SK-N-SH (cell line): ENCODE data around the gene TNFAIP1. TPM values are rescaled to one million over a fixed set of nuclear protein-coding genes. Genes with fewer than 3 reads are reported as not detected.

Experiments
- CTCF ChIA-PET: fragments of 300-600, 350-600 bp; formaldehyde crosslinking; extraction: SDS; loops from one replicate; lab custom pipeline; 2021; lab: Yijun Ruan, JAX
- POLR2A ChIA-PET: fragments of 350-600 bp; sonication (Branson Sonifier 250); formaldehyde crosslinking; extraction: SDS; loops from one replicate; lab custom pipeline; 2020; ENCODE audit warnings: antibody characterized with exemption, inconsistent platforms; lab: Yijun Ruan, JAX
- DNase-seq: peaks from one replicate; pipeline ENCODE4 v3.0.0; 2012
- H2AFZ ChIP-seq: fragments of 200-600 bp; sonication (generic); 2 replicates; pipeline ENCODE4 v1.8.1; 2016; ENCODE audit warnings: antibody characterized with exemption, mild to moderate bottlenecking, low read depth
- H3F3A ChIP-seq: fragments of 200-600 bp; sonication (generic); replicated peaks from 2 replicates; pipeline ENCODE3; 2016; ENCODE audit warnings: antibody characterized with exemption, mild to moderate bottlenecking; ENCODE audit not compliant: insufficient read depth
- H3K27ac ChIP-seq, 2 experiments: fragments of 200-500 bp in 1 of 2; fragments of 200-600 bp in 1 of 2; sonication (Bioruptor generic) in 1 of 2; sonication (generic), shearing (Covaris generic) in 1 of 2; 2 replicates each; pipeline versions ENCODE4 v1.5.1 to v1.6.1; 2014 to 2016; ENCODE audit warnings: low read depth in 2 of 2, inconsistent platforms in 1 of 2, low read length in 1 of 2, mild to moderate bottlenecking in 1 of 2, mixed read lengths in 1 of 2
- H3K27me3 ChIP-seq: fragments of 200-600 bp; sonication (generic), shearing (Covaris generic); 2 replicates; pipeline ENCODE4 v1.6.1; 2016; ENCODE audit warnings: mixed run types; ENCODE audit not compliant: insufficient read depth
- H3K36me3 ChIP-seq, 2 experiments: fragments of 200-500 bp in 1 of 2; fragments of 200-600 bp in 1 of 2; sonication (Bioruptor generic) in 1 of 2; sonication (generic) in 1 of 2; replicated peaks in 1 of 2; 2 replicates each; pipeline versions ENCODE3 to v1.5.1; 2014 to 2016; ENCODE audit warnings: low read length in 1 of 2, mild to moderate bottlenecking in 1 of 2; ENCODE audit not compliant: insufficient read depth in 2 of 2, control insufficient read depth in 1 of 2
- H3K4me1 ChIP-seq, 2 experiments: fragments of 200-500 bp in 1 of 2; fragments of 200-600 bp in 1 of 2; sonication (Bioruptor generic) in 1 of 2; sonication (generic), shearing (Covaris generic) in 1 of 2; 2 replicates each; pipeline versions ENCODE4 v1.5.1 to v1.6.1; 2014 to 2016; ENCODE audit warnings: low read depth in 1 of 2, low read length in 1 of 2, mixed run types in 1 of 2; ENCODE audit not compliant: insufficient read depth in 2 of 2, control insufficient read depth in 1 of 2
- H3K4me2 ChIP-seq: fragments of 200-600 bp; sonication (generic), shearing (Covaris generic); 2 replicates; pipeline ENCODE4 v1.6.1; 2017; ENCODE audit warnings: mixed run types
- H3K4me3 ChIP-seq, 2 experiments: fragments of 200-500 bp in 1 of 2; fragments of 200-600 bp in 1 of 2; sonication (Bioruptor generic) in 1 of 2; sonication (generic), shearing (Covaris generic) in 1 of 2; 2 replicates each; pipeline versions ENCODE4 v1.5.1 to v1.8.1; 2014 to 2016; ENCODE audit warnings: low read depth in 2 of 2, inconsistent platforms in 1 of 2, low read length in 1 of 2, mild to moderate bottlenecking in 1 of 2, mixed read lengths in 1 of 2, moderate library complexity in 1 of 2
- H3K79me2 ChIP-seq: fragments of 200-600 bp; sonication (generic); 2 replicates; pipeline ENCODE4 v1.8.1; 2017; ENCODE audit warnings: mild to moderate bottlenecking; ENCODE audit not compliant: insufficient read depth
- H3K9ac ChIP-seq: fragments of 200-600 bp; sonication (generic); 2 replicates; pipeline ENCODE4 v1.6.1; 2017; ENCODE audit warnings: mixed run types
- H3K9me2 ChIP-seq: fragments of 200-600 bp; sonication (generic); 2 replicates; pipeline ENCODE4 v1.6.1; 2017; ENCODE audit warnings: mixed run types
- H3K9me3 ChIP-seq: fragments of 200-600 bp; sonication (generic); 2 replicates; pipeline ENCODE4 v1.6.1; 2017; ENCODE audit warnings: mixed run types, mild to moderate bottlenecking, moderate library complexity
- H4K20me1 ChIP-seq: fragments of 200-600 bp; sonication (generic); 2 replicates; pipeline ENCODE4 v1.6.1; 2017; ENCODE audit warnings: mild to moderate bottlenecking, mixed run types; ENCODE audit not compliant: insufficient read depth
- CHD2 ChIP-seq: fragments of 150-350 bp; IDR thresholded peaks from 2 replicates; pipeline ENCODE4 v1.6.1; 2018; ENCODE audit warnings: low read length; ENCODE audit not compliant: partially characterized antibody
- CTCF ChIP-seq: fragments of 200-600 bp; sonication (generic); IDR thresholded peaks from 2 replicates; pipeline ENCODE4 v1.6.1; 2017; ENCODE audit warnings: antibody characterized with exemption, mild to moderate bottlenecking, moderate library complexity
- ELF1 ChIP-seq: IDR thresholded peaks from 2 replicates; pipeline ENCODE4 v1.4.0; 2012
- EP300 ChIP-seq, 2 experiments: IDR thresholded peaks; 2 replicates each; pipeline versions ENCODE4 v1.4.0 to v1.6.1; 2012; ENCODE audit warnings: borderline replicate concordance in 1 of 2, low read depth in 1 of 2, low read length in 1 of 2
- FOSL2 ChIP-seq: IDR thresholded peaks from 2 replicates; pipeline ENCODE4 v1.4.0; 2012; ENCODE audit warnings: low read depth, mild to moderate bottlenecking, moderate library complexity, borderline replicate concordance
- FOXJ3 ChIP-seq: sonication (generic); formaldehyde crosslinking; IDR thresholded peaks from 2 replicates; pipeline ENCODE4 v1.5.1; 2020; ENCODE audit warnings: mild to moderate bottlenecking, missing genetic modification reagents
- FOXM1 ChIP-seq: IDR thresholded peaks from 2 replicates; pipeline ENCODE4 v1.4.0; 2012; ENCODE audit warnings: low read depth, mild to moderate bottlenecking
- GABPA ChIP-seq: IDR thresholded peaks from 2 replicates; pipeline ENCODE4 v1.4.0; 2012; ENCODE audit warnings: low read depth, mild to moderate bottlenecking
- GATA2 ChIP-seq: sonication (generic); formaldehyde crosslinking; IDR thresholded peaks from 2 replicates; pipeline ENCODE4 v1.5.0; 2020; ENCODE audit warnings: mild to moderate bottlenecking, missing genetic modification reagents
- IRF3 ChIP-seq: fragments of 150-350 bp; IDR thresholded peaks from 2 replicates; pipeline ENCODE4 v1.6.1; 2016; ENCODE audit warnings: mild to moderate bottlenecking, low read depth, low read length
- MAX ChIP-seq: IDR thresholded peaks from 2 replicates; pipeline ENCODE4 v1.4.0; 2012; ENCODE audit warnings: low read depth
- MXI1 ChIP-seq: IDR thresholded peaks from 2 replicates; pipeline ENCODE4 v1.6.1; 2012; ENCODE audit warnings: mild to moderate bottlenecking, low read depth, low read length, improper control_type of control experiment
- NRF1 ChIP-seq: IDR thresholded peaks from 2 replicates; pipeline ENCODE4 v1.6.1; 2012; ENCODE audit warnings: low read depth, mild to moderate bottlenecking, low read length
- PBX3 ChIP-seq: IDR thresholded peaks from 2 replicates; pipeline ENCODE4; 2012
- POLR2AphosphoS5 ChIP-seq: IDR thresholded peaks from 2 replicates; pipeline ENCODE4 v1.6.1; 2012; ENCODE audit warnings: low read depth, low read length
- RCOR1 ChIP-seq: fragments of 150-350 bp; IDR thresholded peaks from 2 replicates; pipeline ENCODE4 v1.6.1; 2017; ENCODE audit warnings: antibody characterized with exemption, low read length
- REST ChIP-seq: IDR thresholded peaks from 2 replicates; pipeline ENCODE4 v1.6.1; 2012; ENCODE audit warnings: mild to moderate bottlenecking, low read depth, low read length, moderate library complexity
- RXRA ChIP-seq: IDR thresholded peaks from 2 replicates; pipeline ENCODE4 v1.4.0; 2012; ENCODE audit warnings: low read depth, mild to moderate bottlenecking, borderline replicate concordance
- SIN3A ChIP-seq: IDR thresholded peaks from 2 replicates; pipeline ENCODE4 v1.6.1; 2012; ENCODE audit warnings: low read depth, mild to moderate bottlenecking, low read length, moderate library complexity, borderline replicate concordance
- TAF1 ChIP-seq: IDR thresholded peaks from 2 replicates; pipeline ENCODE4 v1.6.1; 2012; ENCODE audit warnings: low read depth, mild to moderate bottlenecking, low read length, moderate library complexity, borderline replicate concordance
- TCF12 ChIP-seq: IDR thresholded peaks from 2 replicates; pipeline ENCODE4 v1.4.0; 2012
- TEAD4 ChIP-seq: IDR thresholded peaks from 2 replicates; pipeline ENCODE4 v1.4.0; 2012; ENCODE audit warnings: mild to moderate bottlenecking, borderline replicate concordance; ENCODE audit not compliant: insufficient read depth
- WGBS: methylation state at CpG from one replicate; pipeline ENCODE4 v1.1.6; 2017; ENCODE audit warnings: low lambda C conversion rate; 5-methylcytosine and 5-hydroxymethylcytosine counted together
- polyA plus RNA-seq, 3 experiments: library from polyadenylated mRNA; depleted of rRNA; stranded (reverse); fragments of >200 nt; gene quantifications; 2 replicates each; pipeline ENCODE4 v1.2.3, GENCODE V29; 2012

TNFAIP1 gene
- polyA plus RNA-seq, 1 of the 3 experiments (the other 2 are of a cell fraction): 52.0 TPM

- no peak for TF ChIP-seq CTCF
- TF ChIP-seq EP300 (IDR thresholded peaks at IDR 0.05; ENCODE audit: borderline replicate concordance in 1 of 2, low read depth in 1 of 2, low read length in 1 of 2): no peak
- TF ChIP-seq RXRA: no peak
- TF ChIP-seq SIN3A: peak; percentile 82; the same call in 1 of the 2 replicates
- peak; percentile 83 for TF ChIP-seq ELF1
- TF ChIP-seq MXI1: peak; percentile 94
- peak; percentile 75 for TF ChIP-seq POLR2AphosphoS5
- TF ChIP-seq TAF1: peak; percentile 38
- peak; percentile 97 for TF ChIP-seq GABPA
- no peak for TF ChIP-seq FOXM1
- no peak for TF ChIP-seq GATA2 (CRISPR knock-in tag)
- peak; percentile 42; the same call in 1 of the 2 replicates for TF ChIP-seq TCF12
- TF ChIP-seq FOSL2: no peak
- peak; percentile 95 for TF ChIP-seq CHD2
These were observed at the start of gene TNFAIP1, which contains the start of gene IFT20 (continued) for GRCh38 chr17:28335201-28335958.

- Histone ChIP-seq H3F3A (peaks cover 13% of the 10 kb centered on the region), H3K9me3 (no peaks in the 10 kb centered on the region), H3K4me1 (peaks cover 0 to 12% of the 10 kb centered on the region in 2 experiments; a peak in 2 of 4 replicates), H3K27ac (no peak overlapping the region), H2AFZ (no peak overlapping the region), H3K4me2 (no peak overlapping the region), H3K9me2 (no peaks in the 10 kb centered on the region), H3K27me3 (no peaks in the 10 kb centered on the region), H4K20me1 (no peaks in the 10 kb centered on the region), H3K9ac (no peak overlapping the region), H3K4me3 (no peak overlapping the region), H3K36me3 (no peaks in the 10 kb centered on the region), H3K79me2 (no peaks in the 10 kb centered on the region)
- ChIA-PET CTCF (interaction anchor here (1.4 kb wide), 1 partner anchor 35 kb away, joined by 3 read pairs; no protein-coding TSS in a partner anchor), POLR2A (no interaction called here)
- WGBS: 76% methylated on average over 2 of the region's 2 CpGs
- DNase-seq: no peak
- TF ChIP-seq TEAD4: no peak
- no peak for TF ChIP-seq REST
- TF ChIP-seq FOSL2: no peak
- TF ChIP-seq IRF3: no peak
- TF ChIP-seq CHD2: no peak
- no peak for TF ChIP-seq MAX
- TF ChIP-seq PBX3: no peak
- no peak for TF ChIP-seq FOXJ3 (CRISPR knock-in tag)
- no peak for TF ChIP-seq RCOR1
- TF ChIP-seq CTCF: no peak
- no peak for TF ChIP-seq NRF1
These were observed 49.6 kb upstream of the TNFAIP1 start for GRCh38 chr17:28285965-28286364.
